HEK293T (cell line): ENCODE data around the gene C16orf86.

ENCODE experiments used
- CTCF ChIA-PET: fragments of 350-600 bp; formaldehyde crosslinking; extraction: SDS; loops from one replicate; lab custom pipeline; 2021; ENCODE audit warnings: antibody characterized with exemption, inconsistent platforms; lab: Yijun Ruan, JAX
- POLR2A ChIA-PET: fragments of 350-600 bp; formaldehyde crosslinking; extraction: SDS; loops from one replicate; lab custom pipeline; 2020; ENCODE audit warnings: antibody characterized with exemption, inconsistent platforms; lab: Yijun Ruan, JAX
- DNase-seq: peaks from one replicate; pipeline ENCODE4 v3.0.0; 2012; ENCODE audit warnings: mixed read lengths; ENCODE audit errors: extremely low spot score
- ARNT ChIP-seq: fragments of 450-650 bp; IDR thresholded peaks from 2 replicates; pipeline ENCODE4 v1.6.1; 2017; ENCODE audit warnings: mild to moderate bottlenecking
- BHLHE40 ChIP-seq: fragments of 450-650 bp; IDR thresholded peaks from 2 replicates; pipeline ENCODE4 v1.6.1; 2016; ENCODE audit warnings: mild to moderate bottlenecking, moderate library complexity, borderline replicate concordance
- CTBP1 ChIP-seq: fragments of 450-650 bp; IDR thresholded peaks from 2 replicates; pipeline ENCODE4 v1.6.1; 2016; ENCODE audit warnings: borderline replicate concordance
- ELF4 ChIP-seq: fragments of 450-650 bp; IDR thresholded peaks from 2 replicates; pipeline ENCODE4 v1.6.1; 2017; ENCODE audit warnings: antibody characterized with exemption
- FOXA1 ChIP-seq: fragments of 450-650 bp; IDR thresholded peaks from 2 replicates; pipeline ENCODE4 v1.6.1; 2016; ENCODE audit warnings: mild to moderate bottlenecking
- FOXK2 ChIP-seq: fragments of 450-650 bp; IDR thresholded peaks from 2 replicates; pipeline ENCODE4 v1.6.1; 2016; ENCODE audit warnings: mild to moderate bottlenecking
- FOXM1 ChIP-seq: fragments of 450-650 bp; IDR thresholded peaks from 2 replicates; pipeline ENCODE4 v1.6.1; 2017; ENCODE audit warnings: mild to moderate bottlenecking, borderline replicate concordance
- HDGF ChIP-seq: fragments of 450-650 bp; IDR thresholded peaks from 2 replicates; pipeline ENCODE4 v1.6.1; 2017; ENCODE audit warnings: antibody characterized with exemption, borderline replicate concordance
- L3MBTL2 ChIP-seq: fragments of 450-650 bp; conservative IDR thresholded peaks from 2 replicates; pipeline ENCODE4 v1.6.1; 2016; ENCODE audit warnings: mild to moderate bottlenecking
- LEF1 ChIP-seq: fragments of 450-650 bp; IDR thresholded peaks from 2 replicates; pipeline ENCODE4 v1.6.1; 2017; ENCODE audit warnings: mild to moderate bottlenecking, borderline replicate concordance
- NFRKB ChIP-seq: fragments of 450-650 bp; IDR thresholded peaks from 2 replicates; pipeline ENCODE4 v1.6.1; 2016; ENCODE audit warnings: mild to moderate bottlenecking, moderate library complexity
- PKNOX1 ChIP-seq: fragments of 450-650 bp; IDR thresholded peaks from 2 replicates; pipeline ENCODE4 v1.6.1; 2016
- SP1 ChIP-seq: fragments of 450-650 bp; IDR thresholded peaks from 2 replicates; pipeline ENCODE4 v1.6.1; 2017
- SUZ12 ChIP-seq: fragments of 450-650 bp; IDR thresholded peaks from 2 replicates; pipeline ENCODE4 v1.6.1; 2016; ENCODE audit warnings: mild to moderate bottlenecking
- TARDBP ChIP-seq: fragments of 450-650 bp; IDR thresholded peaks from 2 replicates; pipeline ENCODE4 v1.6.1; 2016
- ZNF384 ChIP-seq: fragments of 450-650 bp; IDR thresholded peaks from 2 replicates; pipeline ENCODE4 v1.6.1; 2016

The C16orf86 gene

GRCh38 chr16:67661101-67661761, 5.4 kb upstream of the C16orf86 start:
- CTCF ChIA-PET = interaction anchor here (1.5 to 2.5 kb wide), 2 partner anchors 114 to 140 kb away, joined by 6 to 13 read pairs; no protein-coding TSS in a partner anchor
- no peak for TF ChIP-seq SUZ12
- no peak for TF ChIP-seq FOXA1
- POLR2A ChIA-PET = interaction anchor here (1.0 to 2.3 kb wide), 4 partner anchors 61 to 225 kb away, joined by 3 to 19 read pairs (median 4); partner anchors contain the start of gene CTCF

GRCh38 chr16:67661886-67662652, 4.5 kb upstream of the C16orf86 start:
- CTCF ChIA-PET = interaction anchor here (0.6 to 2.5 kb wide), 2 partner anchors 141 to 204 kb away, joined by 4 to 13 read pairs; no protein-coding TSS in a partner anchor
- POLR2A ChIA-PET = interaction anchor here (1.4 to 2.2 kb wide), 2 partner anchors 141 to 575 kb away, joined by 3 to 7 read pairs; no protein-coding TSS in a partner anchor
- DNase-seq = no peak
- TF ChIP-seq TARDBP (no peak), HDGF (no peak), FOXM1 (no peak), NFRKB (no peak), ELF4 (no peak), ZNF384 (no peak), SUZ12 (no peak)

More at GRCh38 chr16:67661101-67661761, 5.4 kb upstream of the C16orf86 start:
- DNase-seq = no peak

GRCh38 chr16:67662653-67663010, 4.0 kb upstream of the C16orf86 start:
- DNase-seq = no peak
- ChIA-PET CTCF (interaction anchor here (0.6 to 1.6 kb wide), 5 partner anchors 12 to 734 kb away, joined by 3 to 6 read pairs (median 5); no protein-coding TSS in a partner anchor), POLR2A (interaction anchor here (1.4 to 2.2 kb wide), 2 partner anchors 142 to 575 kb away, joined by 3 to 7 read pairs; no protein-coding TSS in a partner anchor)
- TF ChIP-seq SUZ12 (no peak), FOXM1 (no peak), SP1 (no peak), NFRKB (no peak), BHLHE40 (no peak), PKNOX1 (no peak), CTBP1 (no peak), FOXA1 (no peak), L3MBTL2 (no peak), LEF1 (no peak), TARDBP (no peak), ARNT (no peak), ZNF384 (no peak), HDGF (no peak), FOXK2 (no peak), ELF4 (no peak)

- ChIA-PET POLR2A (interaction anchor here (1.4 to 2.2 kb wide), 2 partner anchors 142 to 574 kb away, joined by 3 to 7 read pairs; no protein-coding TSS in a partner anchor), CTCF (interaction anchor here (0.6 to 1.6 kb wide), 5 partner anchors 10 to 735 kb away, joined by 3 to 7 read pairs (median 6); no protein-coding TSS in a partner anchor)
Observed at GRCh38 chr16:67663151-67663876, 3.3 kb upstream of the C16orf86 start.

GRCh38 chr16:67663877-67664222, 2.8 kb upstream of the C16orf86 start:
- no peak for TF ChIP-seq FOXK2
- TF ChIP-seq ARNT = no peak
- TF ChIP-seq BHLHE40 = no peak
- no peak for TF ChIP-seq ZNF384
- TF ChIP-seq PKNOX1 = no peak
- TF ChIP-seq FOXM1 = no peak
- TF ChIP-seq ELF4 = no peak
- TF ChIP-seq SUZ12 = no peak
- TF ChIP-seq LEF1 = no peak
- TF ChIP-seq HDGF = no peak
- TF ChIP-seq TARDBP = no peak
- TF ChIP-seq SP1 = no peak
- no peak for TF ChIP-seq L3MBTL2
- no peak for TF ChIP-seq CTBP1
- TF ChIP-seq NFRKB = no peak
- CTCF ChIA-PET = interaction anchor here (1.3 to 5.7 kb wide), 4 partner anchors 9 to 143 kb away, joined by 6 to 31 read pairs (median 6); no protein-coding TSS in a partner anchor
- POLR2A ChIA-PET = interaction anchor here (2.2 kb wide), 1 partner anchor 143 kb away, joined by 7 read pairs; no protein-coding TSS in a partner anchor
- no peak for DNase-seq

More at GRCh38 chr16:67663151-67663876, 3.3 kb upstream of the C16orf86 start:
- TF ChIP-seq NFRKB (no peak), ZNF384 (no peak), PKNOX1 (no peak), L3MBTL2 (no peak), LEF1 (no peak), FOXA1 (no peak)
- DNase-seq = no peak
